Activated CD8-positive, alpha-beta memory T cell treated with anti-CD3 and anti-CD28 coated beads, Interleukin-2, amount 50 U/mL, for 1 hour (primary cell): ENCODE measurements around the gene SCLY.

Experiments used
- DNase-seq: peaks from one replicate; pipeline ENCODE4 v3.0.0-alpha.2; 2020; ENCODE audit errors: extremely low read depth

The SCLY gene

DNA sequence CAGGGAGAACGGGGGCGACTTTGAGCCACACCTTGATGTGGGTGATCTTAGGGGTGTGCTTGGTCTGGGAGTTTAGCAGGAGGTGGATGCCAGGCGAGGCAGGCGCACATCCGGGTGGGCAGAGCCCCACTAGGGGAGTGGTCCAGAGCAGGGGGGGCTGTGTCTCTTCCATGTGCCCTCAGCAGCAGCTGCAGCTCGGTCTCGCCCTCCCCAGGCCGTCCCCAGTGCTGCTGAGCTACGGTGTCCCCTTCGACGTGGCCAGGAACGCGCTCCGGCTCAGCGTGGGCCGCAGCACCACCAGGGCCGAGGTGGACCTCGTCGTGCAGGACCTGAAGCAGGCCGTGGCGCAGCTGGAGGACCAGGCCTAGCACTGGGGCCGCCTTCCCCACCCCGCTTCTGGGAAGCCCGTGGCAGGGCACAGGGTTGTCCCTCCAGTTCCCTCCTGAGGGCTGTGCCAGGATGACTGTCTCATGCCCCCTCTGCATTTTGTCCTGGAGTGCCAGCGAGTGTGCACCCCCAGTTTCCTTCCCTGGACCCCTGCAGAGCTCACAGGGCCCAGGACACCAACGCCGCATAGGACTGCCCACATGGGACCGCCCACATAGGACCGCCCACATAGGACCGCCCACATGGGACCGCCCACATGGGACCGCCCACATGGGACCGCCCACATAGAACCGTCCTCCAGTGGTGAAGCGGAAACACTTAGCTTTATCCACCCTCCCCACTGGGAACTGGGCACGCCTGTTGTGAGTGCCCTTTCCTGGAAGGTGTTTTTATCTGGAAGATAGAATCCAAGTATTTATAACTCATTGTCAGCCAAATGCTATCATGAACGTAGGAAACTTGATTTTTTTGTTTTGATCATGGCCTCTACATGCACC is 37.4 kb downstream of the SCLY start:
- DNase-seq, result no peak

- DNase-seq, result no peak
Measured at GRCh38 chr2:238098901-238099713, 38.3 kb downstream of the SCLY start.

DNA sequence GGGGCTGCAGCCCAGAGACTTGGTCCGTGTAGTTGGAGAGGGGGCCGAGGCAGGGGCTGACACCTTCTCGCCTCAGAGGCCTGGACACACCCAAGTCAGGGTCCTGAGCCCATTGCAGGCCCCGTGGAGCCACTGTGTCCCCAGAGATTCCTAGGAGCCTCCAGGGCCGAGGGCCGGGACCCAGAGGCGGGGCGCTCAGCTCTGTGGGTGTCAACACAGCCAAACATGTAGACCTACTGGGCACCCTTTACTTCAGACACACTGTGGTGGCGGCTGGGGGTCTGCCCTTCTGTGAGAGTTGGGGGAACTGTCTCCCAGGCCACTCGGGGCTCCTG is 38.9 kb downstream of the SCLY start:
- DNase-seq, result no peak

GRCh38 chr2:238100049-238100820 is 39.4 kb downstream of the SCLY start, which contains the start of gene ESPNL:
TSS of gene ESPNL (plus strand) at chr2:238100340. CDS start at chr2:238100420, 80 bp downstream.
- no peak for DNase-seq

- no peak for DNase-seq
Measured at GRCh38 chr2:238100821-238101771, 40.3 kb downstream of the SCLY start.

DNA sequence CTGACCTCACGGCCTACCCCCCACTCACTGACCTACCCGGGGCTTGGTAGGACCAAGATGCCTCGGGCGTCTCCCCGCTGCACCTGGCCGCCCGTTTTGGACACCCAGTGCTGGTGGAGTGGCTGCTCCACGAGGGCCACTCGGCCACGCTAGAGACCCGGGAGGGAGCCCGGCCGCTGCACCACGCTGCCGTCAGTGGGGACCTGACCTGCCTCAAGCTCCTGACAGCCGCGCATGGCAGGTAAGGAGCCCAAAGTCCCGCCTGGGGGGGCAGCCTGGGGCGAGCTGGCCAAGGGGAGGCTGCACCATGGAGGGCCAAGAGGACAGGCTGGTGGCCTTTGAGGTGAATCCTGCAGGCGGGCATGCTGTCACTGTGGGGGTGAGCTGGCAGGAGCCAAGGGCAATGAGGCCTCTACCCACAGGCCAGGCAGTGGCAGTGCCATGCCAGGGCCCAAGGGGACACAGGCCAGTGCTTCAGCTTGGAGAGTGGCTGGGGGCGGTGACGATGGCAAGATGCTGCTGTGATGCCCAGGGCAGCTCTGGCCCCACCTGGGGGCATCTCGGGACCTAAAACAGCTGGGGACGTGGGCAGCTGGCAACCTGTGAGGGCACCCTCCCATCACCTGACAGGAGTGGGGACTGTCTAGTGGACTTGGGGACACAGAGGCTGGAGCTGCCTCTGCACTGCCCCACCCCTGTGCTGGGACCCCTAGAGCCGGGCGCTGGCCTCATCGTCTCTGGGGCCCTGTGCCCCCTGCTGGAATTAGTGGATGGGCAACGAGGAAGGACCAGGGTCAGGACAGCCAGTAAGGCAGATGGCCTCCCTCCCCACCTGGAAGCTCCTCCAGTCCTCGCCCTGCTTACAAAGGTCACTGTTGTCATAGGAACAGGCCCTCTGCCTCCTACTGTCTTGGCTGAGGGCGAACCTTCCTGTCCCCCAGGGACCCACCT is 41.4 kb downstream of the SCLY start:
- no peak for DNase-seq

- no peak for DNase-seq
Measured at GRCh38 chr2:238102865-238103264, 42.1 kb downstream of the SCLY start.

GRCh38 chr2:238103465-238104225 is 42.8 kb downstream of the SCLY start:
- DNase-seq, result no peak

DNA sequence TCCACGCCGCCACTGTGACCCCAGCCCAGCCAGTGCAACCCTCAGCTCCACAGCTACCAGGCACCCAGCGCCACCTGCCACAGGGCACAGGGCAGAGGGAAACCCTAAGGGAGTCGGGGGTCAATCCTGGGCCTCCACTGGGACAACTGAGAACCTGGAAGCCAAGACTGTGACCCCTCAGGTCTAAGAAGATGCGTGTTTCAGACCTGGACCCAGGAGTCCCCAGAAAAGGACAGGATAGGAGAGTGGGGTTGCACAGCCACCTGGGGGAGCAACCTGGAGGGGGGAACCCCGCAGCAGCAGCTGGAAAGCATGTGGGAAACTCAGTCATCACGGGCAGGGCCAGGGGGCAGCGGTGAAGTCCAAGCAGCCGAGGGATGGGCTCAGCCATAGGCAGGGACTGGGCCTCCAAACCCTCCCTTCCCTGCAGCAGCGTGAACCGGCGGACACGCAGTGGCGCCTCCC is 43.5 kb downstream of the SCLY start:
- no peak for DNase-seq

- no peak for DNase-seq
Measured at GRCh38 chr2:238104691-238105371, 44.0 kb downstream of the SCLY start.

DNA sequence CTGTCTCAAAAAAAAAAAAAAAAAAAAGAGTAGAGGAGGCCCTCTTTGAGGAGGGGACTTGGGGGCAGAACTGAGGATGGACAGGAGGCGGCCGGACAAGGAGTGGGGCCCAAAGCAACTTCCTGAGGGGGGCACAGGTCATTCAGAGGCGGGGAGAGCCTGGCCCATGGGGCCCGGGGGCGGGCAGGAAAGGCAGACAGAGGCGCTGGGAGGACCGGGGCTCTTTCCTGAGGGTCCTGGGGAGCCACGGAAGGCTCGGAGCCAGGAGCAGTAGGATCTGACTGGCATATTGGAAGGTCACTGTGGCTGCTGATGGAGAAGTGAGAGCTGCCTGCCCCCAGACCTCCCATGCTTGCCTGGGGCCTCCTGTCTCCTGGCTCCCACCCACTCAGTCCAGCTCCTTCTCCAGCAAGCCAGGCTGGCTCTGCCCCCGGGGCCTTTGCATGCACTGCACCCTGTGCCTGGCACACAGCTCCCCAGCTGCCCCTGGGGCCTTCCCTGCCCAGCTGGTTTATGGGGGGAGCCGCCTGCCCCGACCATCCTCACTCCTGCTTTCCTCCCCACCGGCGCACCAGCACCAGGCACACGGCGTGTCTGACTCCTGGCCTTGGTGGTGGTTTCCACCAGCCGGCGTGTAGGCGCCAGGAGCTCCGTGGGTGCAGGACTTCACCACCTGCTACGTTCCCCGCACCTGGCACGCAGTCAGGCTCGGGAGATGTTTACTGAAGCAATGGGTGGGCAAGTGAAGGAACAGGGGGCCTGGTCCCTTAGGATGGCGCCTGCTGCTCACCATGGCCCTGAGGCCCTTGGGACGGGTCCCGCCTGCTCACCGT is 44.9 kb downstream of the SCLY start:
- no peak for DNase-seq

DNA sequence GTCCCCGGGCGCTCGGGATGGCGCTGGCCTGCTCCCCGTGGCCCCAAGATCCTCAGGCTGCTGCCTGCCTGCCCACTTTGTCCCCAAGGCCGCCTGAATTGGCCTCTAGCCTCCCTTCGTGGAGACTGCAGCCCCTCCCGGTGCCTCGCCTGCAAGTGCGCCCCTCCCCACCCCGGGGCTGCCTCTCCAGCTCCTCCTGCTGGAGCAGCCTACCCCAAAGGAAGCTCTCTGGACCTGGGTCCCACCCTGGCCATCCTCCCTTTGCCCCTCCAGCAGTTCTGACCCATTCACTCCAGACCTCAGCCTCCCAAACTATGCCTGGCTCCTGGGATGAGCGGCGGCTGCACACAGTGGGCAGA is 45.5 kb downstream of the SCLY start:
- DNase-seq, result no peak

GRCh38 chr2:238106698-238107524 is 46.1 kb downstream of the SCLY start:
- no peak for DNase-seq

- no peak for DNase-seq
Measured at GRCh38 chr2:238107525-238108422, 47.0 kb downstream of the SCLY start.

DNA sequence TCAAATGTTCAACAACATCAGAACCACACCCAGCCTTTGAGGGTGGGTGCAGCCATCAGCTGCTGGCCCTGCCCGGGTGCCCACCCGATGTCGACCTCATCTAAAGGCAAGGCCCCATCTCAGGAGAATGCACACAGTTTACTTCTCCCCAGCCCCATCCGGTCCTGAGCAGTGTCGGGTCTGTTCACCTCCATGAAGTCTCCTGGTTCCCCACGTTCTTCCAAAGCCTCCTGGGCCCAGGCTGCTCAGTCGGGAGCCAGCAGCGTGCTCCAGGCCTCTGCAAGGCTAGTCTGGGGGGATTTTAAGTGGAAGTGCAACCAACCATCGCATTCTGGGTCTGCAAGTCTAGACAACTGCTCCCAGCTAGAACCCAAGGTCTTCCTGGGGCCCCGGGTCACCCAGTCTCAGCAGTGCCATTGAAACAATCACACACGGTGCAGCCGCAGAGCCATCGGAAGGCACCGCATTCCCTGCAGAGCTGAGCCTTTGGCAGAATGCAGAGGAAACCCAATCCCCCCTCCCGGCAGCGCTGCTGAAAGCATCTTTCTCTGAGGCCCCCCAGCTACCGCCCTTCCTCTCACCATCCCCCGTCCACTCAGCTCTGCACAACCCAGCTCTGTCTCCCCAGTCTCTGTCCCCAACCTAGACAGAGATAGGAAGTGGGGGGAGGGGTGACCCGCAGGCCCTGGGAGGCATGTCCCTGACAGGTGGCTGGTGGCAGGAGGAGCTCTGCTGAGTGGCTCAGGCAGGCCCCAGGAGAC is 47.8 kb downstream of the SCLY start:
- no peak for DNase-seq
